Mucosa of descending colon (tissue), 3 donors: ENCODE data around the gene C1QTNF3. TPM values are rescaled to one million over a fixed set of nuclear protein-coding genes. Genes with fewer than 3 reads are reported as not detected.

ENCODE experiments used
- ATAC-seq: fragments of 200-7000 bp; cut with Tn5 transposase; one replicate; pipeline ENCODE4 v1.9.1; 2020; ENCODE audit warnings: mild to moderate bottlenecking, moderate library complexity
- DNase-seq, 3 donors: peaks; one replicate each; pipeline ENCODE4 v3.0.0-alpha.2; 2020
- H3K36me3 ChIP-seq: fragments of 200-600 bp; one replicate; pipeline ENCODE4 v1.8.0; 2021; ENCODE audit warnings: low read depth, mild to moderate bottlenecking
- H3K4me1 ChIP-seq: fragments of 200-600 bp; one replicate; pipeline ENCODE4 v1.8.0; 2021; ENCODE audit warnings: low read depth, mild to moderate bottlenecking
- H3K4me3 ChIP-seq: fragments of 200-600 bp; one replicate; pipeline ENCODE4 v1.8.0; 2021; ENCODE audit warnings: mild to moderate bottlenecking
- H3K9me3 ChIP-seq: fragments of 200-600 bp; one replicate; pipeline ENCODE4 v1.8.0; 2021; ENCODE audit warnings: mild to moderate bottlenecking
- intact Hi-C, 2 donors: fragments of 100-400 bp; cut with DNase I in 1 of 2; cut with micrococcal nuclease in 1 of 2; formaldehyde crosslinking; loops; one replicate each; pipeline versions ENCODE4 v1.11.0 to v1.11.1; 2022; cut with DNase I, micrococcal nuclease
- total RNA-seq, 3 donors: library from RNA; stranded (reverse); fragmentation: NEBNext Ultra II Directional in 2 of 3; extraction: Animal tissue kit (Norgen Biotek cat#: 25700) in 2 of 3; gene quantifications; one replicate each; pipeline versions ENCODE4 v1.2.1 to v1.2.4, GENCODE V29; 2021 to 2023
- TF ChIP-seq, protein P1 (sequence below): fragments of 200-600 bp; IDR thresholded peaks from one replicate; pipeline ENCODE4 v1.8.0; 2022; ENCODE audit warnings: antibody characterized with exemption, mild to moderate bottlenecking
- donor health status: DM: no; HTN: no; CAD: no; lungs with moderate emphysema.
- donor health status: DM: no; HTN: no; CAD: no.
- donor health status: DM: no; HTN: yes; CAD: no.

The C1QTNF3 gene
- total RNA-seq, 3 donors from 2014 or later: 5.3 to 10.0 (median 6.1) TPM

DNA sequence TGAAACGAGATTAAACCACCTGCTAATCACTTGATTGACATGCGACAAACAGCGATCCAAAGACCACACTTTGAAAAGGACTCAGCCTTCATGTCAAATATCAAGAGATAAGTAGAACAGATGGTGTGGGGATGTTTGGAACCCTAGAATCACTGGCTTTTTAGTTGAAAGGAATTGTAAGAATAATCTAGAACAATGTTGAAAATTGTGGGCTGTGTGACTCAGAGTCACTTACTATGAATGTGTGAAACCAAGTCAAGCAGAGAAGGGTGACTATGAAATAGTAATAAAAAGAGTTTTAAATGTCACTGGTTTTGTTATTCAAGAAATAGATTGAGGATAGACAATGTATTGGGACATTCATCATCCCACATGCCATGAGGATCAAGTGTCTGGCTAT, 14.1 kb upstream of the C1QTNF3 start:
- DNase-seq: no peak
- no peak overlapping the region for H3K4me3 ChIP-seq
- no peaks in the 10 kb centered on the region for H3K4me1 ChIP-seq
- TF ChIP-seq, protein P1, sequence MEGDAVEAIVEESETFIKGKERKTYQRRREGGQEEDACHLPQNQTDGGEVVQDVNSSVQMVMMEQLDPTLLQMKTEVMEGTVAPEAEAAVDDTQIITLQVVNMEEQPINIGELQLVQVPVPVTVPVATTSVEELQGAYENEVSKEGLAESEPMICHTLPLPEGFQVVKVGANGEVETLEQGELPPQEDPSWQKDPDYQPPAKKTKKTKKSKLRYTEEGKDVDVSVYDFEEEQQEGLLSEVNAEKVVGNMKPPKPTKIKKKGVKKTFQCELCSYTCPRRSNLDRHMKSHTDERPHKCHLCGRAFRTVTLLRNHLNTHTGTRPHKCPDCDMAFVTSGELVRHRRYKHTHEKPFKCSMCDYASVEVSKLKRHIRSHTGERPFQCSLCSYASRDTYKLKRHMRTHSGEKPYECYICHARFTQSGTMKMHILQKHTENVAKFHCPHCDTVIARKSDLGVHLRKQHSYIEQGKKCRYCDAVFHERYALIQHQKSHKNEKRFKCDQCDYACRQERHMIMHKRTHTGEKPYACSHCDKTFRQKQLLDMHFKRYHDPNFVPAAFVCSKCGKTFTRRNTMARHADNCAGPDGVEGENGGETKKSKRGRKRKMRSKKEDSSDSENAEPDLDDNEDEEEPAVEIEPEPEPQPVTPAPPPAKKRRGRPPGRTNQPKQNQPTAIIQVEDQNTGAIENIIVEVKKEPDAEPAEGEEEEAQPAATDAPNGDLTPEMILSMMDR: no peak
- intact Hi-C loops: no loop called here
- no peaks in the 10 kb centered on the region for H3K9me3 ChIP-seq
- no peak for ATAC-seq
- H3K36me3 ChIP-seq: no peaks in the 10 kb centered on the region

DNA sequence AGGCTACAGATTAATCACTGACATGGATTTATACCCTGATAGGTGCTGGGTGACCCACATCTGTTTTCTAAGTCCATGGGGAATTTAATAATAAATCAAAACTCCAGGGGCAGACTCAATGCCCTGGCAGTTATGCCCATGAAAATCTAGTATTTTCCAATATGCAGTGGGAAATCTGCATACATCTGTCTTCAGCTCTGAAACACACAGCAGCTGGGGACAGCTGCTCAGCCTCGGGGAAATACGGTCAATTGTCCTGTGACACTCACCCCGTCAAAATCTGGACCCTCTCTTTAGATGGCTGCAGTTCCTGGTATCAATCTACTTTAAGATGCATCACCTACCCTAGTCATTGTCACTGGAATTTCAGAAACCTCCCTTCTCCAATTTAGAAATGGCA, 12.7 kb upstream of the C1QTNF3 start:
- Histone ChIP-seq H3K4me1 (no peaks in the 10 kb centered on the region), H3K4me3 (no peak overlapping the region), H3K9me3 (no peaks in the 10 kb centered on the region), H3K36me3 (no peaks in the 10 kb centered on the region)
- DNase-seq (no peak), ATAC-seq (no peak)
- TF ChIP-seq, protein P1: no peak
- intact Hi-C loops: no loop called here

DNA sequence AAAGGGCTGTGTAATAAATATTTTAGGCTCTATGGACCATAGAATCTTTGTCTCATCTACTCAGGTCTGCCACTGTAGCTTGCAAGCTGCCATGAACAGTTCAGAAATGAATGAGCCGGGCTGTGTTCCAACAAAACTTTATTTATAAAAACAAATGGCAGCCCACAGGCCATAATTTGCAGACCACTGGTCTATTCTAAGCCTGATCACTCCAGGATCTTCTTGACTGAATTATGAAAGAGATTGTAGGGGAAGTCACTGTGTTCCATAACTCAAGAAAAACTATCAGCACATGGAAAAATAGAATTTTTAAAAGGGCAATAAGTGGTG, 11.4 kb upstream of the C1QTNF3 start:
- DNase-seq (no peak), ATAC-seq (no peak)
- TF ChIP-seq, protein P1: no peak
- no peak overlapping the region for H3K4me3 ChIP-seq
- H3K36me3 ChIP-seq: no peaks in the 10 kb centered on the region
- intact Hi-C loops: no loop called here
- no peaks in the 10 kb centered on the region for H3K9me3 ChIP-seq
- H3K4me1 ChIP-seq: no peaks in the 10 kb centered on the region

DNA sequence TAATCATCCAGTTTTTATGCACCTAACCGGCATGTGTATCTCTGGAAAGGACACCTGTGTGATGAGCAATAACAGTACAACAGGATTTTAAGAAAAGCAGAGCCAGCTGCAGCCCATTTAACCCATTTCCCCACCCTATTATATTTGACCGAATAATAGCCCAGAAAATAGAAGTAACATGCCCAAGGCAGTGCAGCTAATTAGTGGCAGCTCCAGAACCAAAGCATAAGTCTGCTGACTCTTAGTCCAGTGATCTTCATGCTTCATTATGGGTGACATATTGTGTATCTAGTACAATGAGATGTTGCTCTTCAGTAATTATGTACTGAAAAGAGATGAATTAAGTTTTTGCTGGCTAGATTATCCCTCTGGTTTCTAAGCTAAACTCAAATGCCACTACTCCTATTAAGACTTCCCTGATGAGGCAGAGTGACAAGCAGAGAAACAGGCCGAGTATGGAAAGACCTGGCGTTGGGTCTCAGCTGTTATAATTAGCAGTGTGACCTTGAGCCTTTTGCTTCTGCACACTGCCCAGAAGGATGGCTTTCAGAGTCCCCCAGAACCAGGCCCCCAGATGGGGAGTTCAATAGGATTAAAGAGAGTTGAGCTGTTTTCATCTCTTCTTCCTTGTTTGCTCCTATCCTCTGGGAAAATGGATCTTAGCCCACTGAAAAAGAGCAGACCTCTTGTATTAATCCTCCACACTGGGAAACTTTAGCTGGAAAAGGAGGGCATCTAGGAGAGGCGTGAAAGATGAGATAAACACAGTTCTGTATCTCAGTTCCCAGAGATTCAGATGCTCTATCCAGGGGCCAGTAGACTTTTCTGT, 10.8 kb upstream of the C1QTNF3 start:
- H3K9me3 ChIP-seq: no peaks in the 10 kb centered on the region
- no peaks in the 10 kb centered on the region for H3K4me1 ChIP-seq
- ATAC-seq (no peak), DNase-seq (no peak)
- no peak overlapping the region for H3K4me3 ChIP-seq
- intact Hi-C loops: no loop called here
- TF ChIP-seq, protein P1: no peak
- H3K36me3 ChIP-seq: no peaks in the 10 kb centered on the region

DNA sequence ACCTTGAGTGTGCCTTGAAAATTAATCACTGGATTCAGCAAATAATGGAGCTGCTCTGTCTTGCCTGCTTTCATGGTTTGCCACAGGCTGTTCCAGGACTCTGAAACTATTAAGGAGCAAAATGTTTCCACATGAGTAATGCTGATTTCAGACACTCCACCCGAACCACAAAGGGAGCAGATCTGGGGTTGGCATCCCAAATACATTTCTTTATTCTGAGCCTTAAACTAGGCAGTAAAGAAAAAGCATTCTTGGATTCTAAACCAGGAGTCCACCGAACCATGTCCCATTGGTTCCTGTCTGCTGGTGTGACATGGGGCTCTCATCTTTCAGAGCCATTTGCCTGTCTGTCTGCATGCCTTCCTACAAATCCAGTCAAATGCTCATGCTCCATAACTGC, 10.1 kb upstream of the C1QTNF3 start:
- Histone ChIP-seq H3K36me3 (no peaks in the 10 kb centered on the region), H3K9me3 (no peaks in the 10 kb centered on the region), H3K4me3 (no peak overlapping the region), H3K4me1 (no peaks in the 10 kb centered on the region)
- intact Hi-C loops: no loop called here
- DNase-seq (no peak), ATAC-seq (no peak)
- TF ChIP-seq, protein P1: no peak
